Glutamatergic neuron (in vitro differentiated cells): ENCODE measurements around the gene ZYX. TPM values are rescaled to one million over a fixed set of nuclear protein-coding genes. Genes with fewer than 3 reads are reported as not detected.

Experiments
- DNase-seq: peaks from one replicate; pipeline ENCODE4 v3.0.0; 2022
- H3K27ac Mint-ChIP-seq: one replicate; pipeline ENCODE4 v1.8.0; 2020; ENCODE audit warnings: mild to moderate bottlenecking, mixed read lengths, inconsistent platforms; ENCODE audit not compliant: unreplicated experiment
- H3K27me3 Mint-ChIP-seq: one replicate; pipeline ENCODE4 v1.8.0; 2020; ENCODE audit warnings: mild to moderate bottlenecking, moderate library complexity, mixed read lengths, inconsistent platforms; ENCODE audit not compliant: unreplicated experiment
- H3K36me3 Mint-ChIP-seq: one replicate; pipeline ENCODE4 v1.8.0; 2020; ENCODE audit warnings: mild to moderate bottlenecking, mixed read lengths, inconsistent platforms; ENCODE audit not compliant: unreplicated experiment
- H3K4me1 Mint-ChIP-seq: one replicate; pipeline ENCODE4 v1.8.0; 2020; ENCODE audit warnings: mild to moderate bottlenecking, low read depth, mixed read lengths, inconsistent platforms; ENCODE audit not compliant: unreplicated experiment
- H3K4me3 Mint-ChIP-seq: one replicate; pipeline ENCODE4 v1.8.0; 2020; ENCODE audit warnings: mild to moderate bottlenecking, mixed read lengths, inconsistent platforms; ENCODE audit not compliant: unreplicated experiment
- H3K9me3 Mint-ChIP-seq: one replicate; pipeline ENCODE4 v1.8.0; 2020; ENCODE audit warnings: mild to moderate bottlenecking, moderate library complexity, mixed read lengths, inconsistent platforms; ENCODE audit not compliant: unreplicated experiment
- CTCF ChIP-seq: fragments of 200-600 bp; sonication (generic); IDR thresholded peaks from one replicate; pipeline ENCODE4 v1.5.0; 2021; ENCODE audit not compliant: partially characterized antibody, unreplicated experiment
- total RNA-seq: library from RNA; stranded (reverse); fragmentation: NEBNext Ultra II Directional; extraction: Animal tissue kit (Norgen Biotek cat#: 25700); gene quantifications from one replicate; pipeline ENCODE4 v1.2.1, GENCODE V29; 2021; ENCODE audit not compliant: unreplicated experiment

Gene ZYX
- total RNA-seq, 1 donor from 2014 or later, result 163 TPM

GRCh38 chr7:143343596-143343995, 37.5 kb upstream of the ZYX start:
- no peak for DNase-seq
- no peak overlapping the region for H3K4me3 Mint-ChIP-seq
- peaks cover 8% of the 10 kb centered on the region for H3K36me3 Mint-ChIP-seq

GRCh38 chr7:143345428-143345900, 35.7 kb upstream of the ZYX start:
- H3K27me3 Mint-ChIP-seq, result peaks cover 5% of the 10 kb centered on the region
- peak overlapping the region; percentile 85 for H3K4me3 Mint-ChIP-seq
- DNase-seq, result peak; percentile 77
- peak; percentile 27 for TF ChIP-seq CTCF
- peaks cover 12% of the 10 kb centered on the region for H3K4me1 Mint-ChIP-seq
- no peak overlapping the region for H3K27ac Mint-ChIP-seq
- H3K36me3 Mint-ChIP-seq, result peaks cover 8% of the 10 kb centered on the region
- peaks cover 9% of the 10 kb centered on the region for H3K9me3 Mint-ChIP-seq

More at GRCh38 chr7:143343596-143343995, 37.5 kb upstream of the ZYX start:
- Mint-ChIP-seq H3K9me3 (no peaks in the 10 kb centered on the region), H3K27me3 (no peaks in the 10 kb centered on the region), H3K27ac (no peak overlapping the region), H3K4me1 (peaks cover 3% of the 10 kb centered on the region)
- no peak for TF ChIP-seq CTCF

GRCh38 chr7:143346018-143346417, 35.1 kb upstream of the ZYX start:
- Mint-ChIP-seq H3K36me3 (peaks cover 8% of the 10 kb centered on the region), H3K4me3 (no peak overlapping the region), H3K27ac (no peak overlapping the region), H3K9me3 (peaks cover 9% of the 10 kb centered on the region), H3K27me3 (peaks cover 5% of the 10 kb centered on the region), H3K4me1 (peaks cover 13% of the 10 kb centered on the region)
- DNase-seq, result no peak
- TF ChIP-seq CTCF, result no peak

- Mint-ChIP-seq H3K27me3 (peaks cover 7% of the 10 kb centered on the region), H3K4me3 (no peak overlapping the region), H3K36me3 (peaks cover 12% of the 10 kb centered on the region), H3K9me3 (peaks cover 12% of the 10 kb centered on the region), H3K27ac (no peak overlapping the region), H3K4me1 (peaks cover 22% of the 10 kb centered on the region)
- TF ChIP-seq CTCF, result no peak
- no peak for DNase-seq
These were observed 33.2 kb upstream of the ZYX start for GRCh38 chr7:143347950-143348349.

- Mint-ChIP-seq H3K4me1 (peaks cover 28% of the 10 kb centered on the region), H3K9me3 (peaks cover 12% of the 10 kb centered on the region), H3K27ac (peak overlapping the region; percentile 49), H3K4me3 (peak overlapping the region; percentile 47), H3K27me3 (peaks cover 9% of the 10 kb centered on the region), H3K36me3 (peaks cover 24% of the 10 kb centered on the region)
- TF ChIP-seq CTCF, result no peak
- DNase-seq, result no peak
These were observed 30.1 kb upstream of the ZYX start for GRCh38 chr7:143351060-143351459.
